Erythroblast (primary cell): ENCODE results near the gene C10orf62.
"Not testable (repeated sequence)": the region's sequence is repeated elsewhere in the genome, so short reads cannot be mapped to it uniquely, and the experiment has no call there.

Experiments
- DNase-seq, 2 experiments: peaks; one replicate each; lab custom pipeline; 2025; lab: John Stamatoyannopoulos, UW
- GATA1 ChIP-seq: IDR thresholded peaks from 2 replicates; pipeline ENCODE4 v1.6.1; 2011; ENCODE audit warnings: low read depth, mild to moderate bottlenecking, control low read depth, low read length, moderate library complexity
- POLR2A ChIP-seq: IDR thresholded peaks from 2 replicates; pipeline ENCODE4 v1.6.1; 2011; ENCODE audit warnings: mild to moderate bottlenecking, low read length

Gene C10orf62

GRCh38 chr10:97553575-97554031 lies 35.9 kb upstream of the C10orf62 start:
- peak; percentile 47 to 70 for DNase-seq
- TF ChIP-seq POLR2A: no peak
- no peak for TF ChIP-seq GATA1

GRCh38 chr10:97554336-97554735 lies 35.2 kb upstream of the C10orf62 start:
- DNase-seq: not testable (repeated sequence)

- not testable (repeated sequence) for DNase-seq
Measured at GRCh38 chr10:97555541-97555940, 34.0 kb upstream of the C10orf62 start.

GRCh38 chr10:97560731-97561381 lies 28.7 kb upstream of the C10orf62 start:
- not testable (repeated sequence) for DNase-seq

- not testable (repeated sequence) for DNase-seq
Measured at GRCh38 chr10:97561386-97562077, 28.0 kb upstream of the C10orf62 start.

- DNase-seq: not testable (repeated sequence)
Measured at GRCh38 chr10:97562329-97562728, 27.2 kb upstream of the C10orf62 start.

- no peak for DNase-seq
- TF ChIP-seq GATA1: no peak
- no peak for TF ChIP-seq POLR2A
Measured at GRCh38 chr10:97563337-97563736, 26.2 kb upstream of the C10orf62 start.

- TF ChIP-seq GATA1: no peak
- TF ChIP-seq POLR2A: no peak
- peak in 1 of 2 experiments; percentile 18 for DNase-seq
Measured at GRCh38 chr10:97564776-97565175, 24.7 kb upstream of the C10orf62 start.

GRCh38 chr10:97566336-97566996 lies 23.1 kb upstream of the C10orf62 start:
- DNase-seq: no peak
- TF ChIP-seq GATA1 (no peak), POLR2A (no peak)

- no peak for DNase-seq
- no peak for TF ChIP-seq POLR2A
- TF ChIP-seq GATA1: no peak
Measured at GRCh38 chr10:97567891-97568290, 21.6 kb upstream of the C10orf62 start.

- TF ChIP-seq POLR2A: no peak
- TF ChIP-seq GATA1: no peak
Measured at GRCh38 chr10:97570146-97570788, 19.3 kb upstream of the C10orf62 start.

GRCh38 chr10:97570789-97571471 lies 18.6 kb upstream of the C10orf62 start:
- DNase-seq: no peak
- no peak for TF ChIP-seq POLR2A

More at GRCh38 chr10:97570146-97570788, 19.3 kb upstream of the C10orf62 start:
- DNase-seq: no peak

- no peak for DNase-seq
- TF ChIP-seq GATA1: no peak
- TF ChIP-seq POLR2A: no peak
Measured at GRCh38 chr10:97571622-97572021, 17.9 kb upstream of the C10orf62 start.
